LNCAP (cell line): Measurements from ENCODE around the gene IGSF21.

Source experiments
- CTCF ChIP-seq: fragments of 450-650 bp; IDR thresholded peaks from 2 replicates; pipeline ENCODE4 v1.5.1; 2017; ENCODE audit warnings: mild to moderate bottlenecking

The IGSF21 gene

GRCh38 chr1:18069903-18070302, 37.7 kb upstream of the IGSF21 start:
- no peak for TF ChIP-seq CTCF

GRCh38 chr1:18072066-18072465, 35.5 kb upstream of the IGSF21 start:
- TF ChIP-seq CTCF = no peak

GRCh38 chr1:18073066-18073642, 34.4 kb upstream of the IGSF21 start:
- TF ChIP-seq CTCF = no peak

- TF ChIP-seq CTCF = no peak
These were observed 29.9 kb upstream of the IGSF21 start for GRCh38 chr1:18077657-18078215.

- no peak for TF ChIP-seq CTCF
These were observed 27.5 kb upstream of the IGSF21 start for GRCh38 chr1:18079941-18080735.

- no peak for TF ChIP-seq CTCF
These were observed 22.1 kb upstream of the IGSF21 start for GRCh38 chr1:18085387-18086074.

GRCh38 chr1:18088077-18088594, 19.5 kb upstream of the IGSF21 start:
- no peak for TF ChIP-seq CTCF
